ENCODE results near the gene NELFCD.

- TF ChIP-seq ZNF274 (IDR thresholded peaks at IDR 0.05; ENCODE audit: low read depth, low read length) (no peak), YY1 (IDR thresholded peaks at IDR 0.05; ENCODE audit: insufficient read depth, insufficient read length) (no peak)
Measured at GRCh38 chr20:59001449-59002171, 20.6 kb downstream of the NELFCD start.
